WERI-Rb-1 (cell line): Measurements from ENCODE around the gene HAS3.
"Not testable (repeated sequence)": the region's sequence is repeated elsewhere in the genome, so short reads cannot be mapped to it uniquely, and the experiment has no call there.

Experiments used
- DNase-seq: peaks from one replicate; pipeline ENCODE4 v3.0.0-alpha.2; 2020
- H3K27ac ChIP-seq: fragments of 250-450 bp; sonication (Bioruptor Pico); 2 replicates; pipeline ENCODE4 v1.5.1; 2020; ENCODE audit warnings: mild to moderate bottlenecking, moderate library complexity
- H3K27me3 ChIP-seq: fragments of 250-450 bp; sonication (Bioruptor Pico); 2 replicates; pipeline ENCODE4 v1.5.1; 2021; ENCODE audit warnings: mild to moderate bottlenecking, low read depth, moderate library complexity; ENCODE audit not compliant: insufficient read depth, severe bottlenecking
- H3K36me3 ChIP-seq: fragments of 250-450 bp; sonication (Bioruptor Pico); 2 replicates; pipeline ENCODE4 v1.5.1; 2020; ENCODE audit warnings: mild to moderate bottlenecking, moderate library complexity
- H3K4me3 ChIP-seq: 2 replicates; pipeline ENCODE4 v1.5.1; 2011; ENCODE audit warnings: low read depth, mild to moderate bottlenecking, control low read depth, low read length
- H3K9me3 ChIP-seq: fragments of 250-450 bp; sonication (Bioruptor Pico); 2 replicates; pipeline ENCODE4 v1.5.1; 2021; ENCODE audit warnings: mild to moderate bottlenecking, moderate library complexity; ENCODE audit not compliant: severe bottlenecking
- TF ChIP-seq, protein P1 (sequence below): IDR thresholded peaks from 2 replicates; pipeline ENCODE4 v1.5.1; 2011; ENCODE audit warnings: low read depth, mild to moderate bottlenecking, control low read depth, inconsistent platforms, low read length

The HAS3 gene

DNA sequence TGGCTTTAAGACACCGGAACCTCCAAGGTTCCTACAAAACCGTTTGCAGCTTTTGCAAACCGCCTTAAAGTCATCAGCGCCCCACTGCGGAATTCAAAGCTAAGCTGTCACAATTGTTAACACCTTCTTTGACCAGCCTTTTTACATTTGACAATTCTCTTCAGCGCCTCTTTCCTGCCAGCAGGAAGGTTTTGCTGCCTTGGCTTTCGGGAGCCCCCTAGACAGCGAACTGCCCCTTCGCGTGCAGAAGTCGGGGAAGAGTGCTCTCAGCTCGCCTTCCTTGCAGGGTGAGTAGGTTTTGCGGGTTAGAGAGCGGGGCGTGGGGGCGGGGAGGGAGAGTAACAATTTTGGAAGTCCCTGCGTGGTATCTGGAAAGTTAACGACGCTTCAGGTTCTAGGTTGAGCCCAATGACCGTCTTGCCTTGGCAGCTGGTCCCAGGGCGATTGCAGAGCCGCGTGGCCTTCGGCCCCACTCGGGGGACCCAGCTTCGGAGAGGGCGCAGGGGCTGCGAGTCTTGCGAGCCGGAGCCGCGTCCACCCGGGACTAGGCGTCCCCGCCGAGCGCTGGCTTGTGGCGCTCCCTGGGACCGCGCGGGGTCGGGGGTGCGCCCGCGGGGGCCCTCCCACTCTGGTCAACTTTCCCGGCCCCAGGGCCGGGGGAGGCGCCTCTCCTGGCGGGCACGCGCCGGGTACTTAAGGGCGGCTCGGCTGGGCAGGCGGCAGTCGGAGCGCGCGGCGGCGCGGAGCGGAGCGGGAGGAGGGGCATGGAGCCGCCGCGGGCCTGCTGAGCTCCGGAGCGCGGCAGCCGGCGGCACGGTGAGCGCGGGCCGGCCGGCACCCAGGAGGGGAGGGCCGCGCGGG, at the start of gene HAS3:
Gene HAS3 (plus strand): TSS at position 153 of the 861 bp plus-strand sequence. CDS start 3,743 bp downstream, outside the sequence.
- Histone ChIP-seq H3K36me3 (peaks cover 7% of the 10 kb centered on the region), H3K27me3 (peaks cover 3% of the 10 kb centered on the region), H3K9me3 (no peaks in the 10 kb centered on the region), H3K4me3 (peak within 1 kb of the TSS; percentile 71), H3K27ac (peak within 1 kb of the TSS; percentile 35)
- DNase-seq: peak; percentile 64
- TF ChIP-seq, protein P1, sequence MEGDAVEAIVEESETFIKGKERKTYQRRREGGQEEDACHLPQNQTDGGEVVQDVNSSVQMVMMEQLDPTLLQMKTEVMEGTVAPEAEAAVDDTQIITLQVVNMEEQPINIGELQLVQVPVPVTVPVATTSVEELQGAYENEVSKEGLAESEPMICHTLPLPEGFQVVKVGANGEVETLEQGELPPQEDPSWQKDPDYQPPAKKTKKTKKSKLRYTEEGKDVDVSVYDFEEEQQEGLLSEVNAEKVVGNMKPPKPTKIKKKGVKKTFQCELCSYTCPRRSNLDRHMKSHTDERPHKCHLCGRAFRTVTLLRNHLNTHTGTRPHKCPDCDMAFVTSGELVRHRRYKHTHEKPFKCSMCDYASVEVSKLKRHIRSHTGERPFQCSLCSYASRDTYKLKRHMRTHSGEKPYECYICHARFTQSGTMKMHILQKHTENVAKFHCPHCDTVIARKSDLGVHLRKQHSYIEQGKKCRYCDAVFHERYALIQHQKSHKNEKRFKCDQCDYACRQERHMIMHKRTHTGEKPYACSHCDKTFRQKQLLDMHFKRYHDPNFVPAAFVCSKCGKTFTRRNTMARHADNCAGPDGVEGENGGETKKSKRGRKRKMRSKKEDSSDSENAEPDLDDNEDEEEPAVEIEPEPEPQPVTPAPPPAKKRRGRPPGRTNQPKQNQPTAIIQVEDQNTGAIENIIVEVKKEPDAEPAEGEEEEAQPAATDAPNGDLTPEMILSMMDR: peak; percentile 58; the same call in 1 of the 2 replicates

DNA sequence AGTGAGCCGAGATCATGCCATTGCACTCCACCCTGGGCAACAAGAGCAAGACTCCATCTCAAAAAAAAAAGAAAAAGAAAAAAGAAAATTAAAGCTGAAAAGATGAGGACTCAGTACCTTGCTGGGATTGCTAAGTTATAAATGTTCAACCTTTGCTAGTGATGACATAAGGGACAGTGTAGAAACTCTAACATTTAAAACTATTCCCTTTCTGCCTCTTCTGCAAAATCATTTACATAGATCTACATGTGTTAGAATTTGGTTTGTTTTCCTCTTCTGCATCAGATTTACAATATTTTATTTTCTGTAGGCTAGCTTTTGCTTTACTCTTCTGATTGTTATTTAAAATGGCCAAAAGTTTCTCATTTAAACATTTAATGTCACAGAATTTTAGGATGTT, 49.5 kb upstream of the HAS3 start:
- no peaks in the 10 kb centered on the region for H3K27me3 ChIP-seq
- no peaks in the 10 kb centered on the region for H3K36me3 ChIP-seq
- H3K4me3 ChIP-seq: no peak overlapping the region
- DNase-seq: no peak
- no peak overlapping the region for H3K27ac ChIP-seq
- no peaks in the 10 kb centered on the region for H3K9me3 ChIP-seq
- TF ChIP-seq, protein P1: no peak

DNA sequence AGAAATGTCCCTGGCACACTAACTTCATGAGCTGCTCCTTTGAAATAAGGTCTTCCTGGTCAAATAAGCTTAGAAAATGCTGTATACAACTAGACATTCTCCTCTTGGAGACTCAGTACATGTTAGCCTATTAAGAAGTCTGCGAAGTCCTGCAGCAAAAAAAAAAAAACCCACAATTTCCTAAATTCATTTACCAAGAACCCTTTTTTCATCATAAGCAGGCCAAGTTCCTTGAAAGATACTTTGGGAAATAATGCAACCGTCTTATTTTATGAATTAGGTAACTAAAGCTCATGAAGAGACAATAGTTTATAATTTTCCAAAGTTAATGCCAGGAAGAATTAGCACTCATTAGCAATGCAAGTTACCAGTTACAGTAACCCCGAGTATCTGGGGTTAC, 49.0 kb upstream of the HAS3 start:
- no peak for DNase-seq
- H3K4me3 ChIP-seq: no peak overlapping the region
- no peaks in the 10 kb centered on the region for H3K9me3 ChIP-seq
- H3K36me3 ChIP-seq: no peaks in the 10 kb centered on the region
- no peak overlapping the region for H3K27ac ChIP-seq
- no peaks in the 10 kb centered on the region for H3K27me3 ChIP-seq
- TF ChIP-seq, protein P1: no peak

- DNase-seq: peak; percentile 43
- no peaks in the 10 kb centered on the region for H3K27me3 ChIP-seq
These were observed 47.8 kb upstream of the HAS3 start for GRCh38 chr16:69057400-69058378.

DNA sequence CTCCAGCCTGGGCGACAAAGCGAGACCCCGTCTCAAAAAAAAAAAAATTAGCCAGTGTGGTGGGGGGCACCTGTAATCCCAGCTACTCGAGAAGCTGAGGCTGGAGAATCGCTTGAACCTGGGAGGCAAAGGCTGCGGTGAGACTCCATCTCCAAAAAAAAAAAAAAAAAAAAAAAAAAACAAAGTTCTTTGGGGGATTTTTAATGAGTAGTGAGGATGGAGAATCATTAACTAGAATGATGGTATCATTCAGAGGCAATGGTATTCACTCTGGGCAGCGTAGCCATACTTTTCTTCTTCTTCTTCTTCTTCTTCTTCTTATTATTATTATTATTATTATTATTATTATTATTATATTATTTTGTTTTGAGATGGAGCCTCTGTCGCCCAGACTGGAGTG, 42.0 kb upstream of the HAS3 start:
- H3K27me3 ChIP-seq, H3K36me3 ChIP-seq, H3K4me3 ChIP-seq, H3K27ac ChIP-seq, DNase-seq, H3K9me3 ChIP-seq: not testable (repeated sequence)

More at GRCh38 chr16:69057400-69058378, 47.8 kb upstream of the HAS3 start:
- H3K4me3 ChIP-seq: no peak overlapping the region
- H3K36me3 ChIP-seq: no peaks in the 10 kb centered on the region
- no peaks in the 10 kb centered on the region for H3K9me3 ChIP-seq
- TF ChIP-seq, protein P1: no peak
- H3K27ac ChIP-seq: peak overlapping the region; percentile 9; the same call in 1 of the 2 replicates
